Kidney (tissue), 14 donors: ENCODE measurements around the gene TMEM9B. TPM values are rescaled to one million over a fixed set of nuclear protein-coding genes. Genes with fewer than 3 reads are reported as not detected.

Experiments
- DNase-seq, 5 donors: peaks; one replicate each; pipeline ENCODE4 v3.0.0-alpha.2; 2013 to 2020
- FAIRE-seq: peaks from 2 replicates; lab custom pipeline; 2012; peaks lifted over from hg19 to GRCh38; lab: Jason Lieb, UNC
- H3K27ac ChIP-seq, 2 donors: one replicate each; pipeline ENCODE4 v1.7.0; 2013; ENCODE audit warnings: low read depth in 2 of 2, low read length in 2 of 2, inconsistent platforms in 1 of 2
- H3K27me3 ChIP-seq: one replicate; pipeline ENCODE4 v1.7.1; 2013; ENCODE audit warnings: low read length, inconsistent platforms; ENCODE audit not compliant: control insufficient read depth, insufficient read depth
- H3K36me3 ChIP-seq, 3 donors: one replicate each; pipeline versions ENCODE4 v1.7.0 to v1.7.1; 2013; ENCODE audit warnings: low read length in 3 of 3, control low read depth in 1 of 3, inconsistent platforms in 1 of 3; ENCODE audit not compliant: insufficient read depth in 3 of 3, control insufficient read depth in 2 of 3
- H3K4me1 ChIP-seq, 3 donors: one replicate each; pipeline versions ENCODE4 v1.7.0 to v1.7.1; 2013; ENCODE audit warnings: low read length in 3 of 3, inconsistent platforms in 1 of 3, low read depth in 1 of 3; ENCODE audit not compliant: control insufficient read depth in 2 of 3, insufficient read depth in 2 of 3
- H3K4me3 ChIP-seq, 3 donors: one replicate each; pipeline versions ENCODE4 v1.7.0 to v1.8.1; 2013; ENCODE audit warnings: low read length in 3 of 3, control low read depth in 1 of 3, inconsistent platforms in 1 of 3
- H3K9ac ChIP-seq, 3 donors: one replicate each; pipeline versions ENCODE4 v1.7.0 to v1.7.1; 2013; ENCODE audit warnings: low read length in 3 of 3, control low read depth in 1 of 3, inconsistent platforms in 1 of 3
- H3K9me3 ChIP-seq, 3 donors: one replicate each; pipeline versions ENCODE4 v1.7.0 to v1.7.1; 2013; ENCODE audit warnings: low read length in 3 of 3, control low read depth in 1 of 3, inconsistent platforms in 1 of 3; ENCODE audit not compliant: control insufficient read depth in 2 of 3, insufficient read depth in 1 of 3
- intact Hi-C: fragments of 100-400 bp; cut with DNase I; formaldehyde crosslinking; loops from one replicate; pipeline ENCODE4 v1.11.1; 2022
- polyA plus RNA-seq: library from polyadenylated mRNA; stranded (reverse); fragments of 350-450 nt; fragmentation: Illumina TruSeq; extraction: RNeasy Lipid Tissue Mini Kit (QIAGEN cat#74804); gene quantifications from one replicate; pipeline ENCODE4 v1.2.3, GENCODE V29; 2014; ENCODE audit warnings: low read depth, low replicate concordance; ENCODE audit not compliant: insufficient read depth
- total RNA-seq: library from RNA; stranded (reverse); fragmentation: NEBNext Ultra II Directional; extraction: Animal tissue kit (Norgen Biotek cat#: 25700); gene quantifications from one replicate; pipeline ENCODE4 v1.2.1, GENCODE V29; 2021
- TF ChIP-seq, protein P1 (sequence below): IDR thresholded peaks from 3 replicates; pipeline ENCODE4 v1.5.1; 2012; ENCODE audit warnings: mild to moderate bottlenecking, moderate library complexity, borderline replicate concordance; ENCODE audit not compliant: insufficient read depth; ENCODE audit errors: extremely low read depth
- donor health status: control.
- donor health status: control.
- donor health status: control.
- donor health status: control.
- donor health status: control.
- donor health status: DM: yes; HTN: yes; CAD: no.
- donor health status: Normal renal cell carcinoma (clear cell type).

Gene TMEM9B
- total and polyA plus RNA-seq, 2 donors from 2014 or later = 64.4 to 73.0 TPM

DNA sequence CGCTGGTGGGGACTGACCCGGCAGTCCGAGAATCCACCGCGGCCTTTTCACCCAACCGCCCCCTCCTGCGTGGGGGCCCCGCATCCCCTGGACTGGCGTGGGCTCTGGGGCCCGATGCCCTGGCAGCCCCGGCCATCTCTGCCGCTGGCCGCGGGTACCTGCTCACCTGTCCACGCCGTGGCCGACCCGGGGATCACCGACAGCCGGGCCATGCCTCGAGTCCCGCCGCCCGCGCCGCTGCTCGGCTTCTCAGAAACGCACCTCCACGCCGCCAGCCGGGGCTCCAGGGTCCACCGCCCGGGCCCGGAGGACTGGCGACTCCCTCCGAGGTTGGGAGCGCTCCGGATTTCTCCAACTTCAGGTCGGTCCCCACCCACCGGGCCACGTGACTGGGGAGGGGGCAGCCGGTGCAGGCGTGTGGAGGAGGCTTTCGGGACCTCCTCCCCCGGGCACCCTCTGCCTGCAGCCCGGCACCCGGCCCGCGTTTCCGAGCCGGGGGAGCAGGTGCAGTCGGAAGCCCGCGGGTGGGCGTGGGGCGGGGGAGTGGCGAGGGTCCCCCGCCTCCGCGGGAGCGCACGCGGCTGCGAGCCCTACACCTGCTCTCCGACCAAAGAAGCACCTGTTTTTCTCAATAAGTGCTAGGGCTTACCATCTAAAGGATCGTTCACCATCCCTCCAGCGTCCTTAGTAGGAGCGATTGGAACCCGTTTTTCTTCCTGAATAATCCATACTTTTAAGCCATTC is 40.1 kb upstream of the TMEM9B start:
- Histone ChIP-seq H3K27me3 (peaks cover 16% of the 10 kb centered on the region), H3K27ac (no peak overlapping the region), H3K9me3 (no peaks in the 10 kb centered on the region), H3K4me1 (peaks cover 2 to 8% (median 6%) of the 10 kb centered on the region in 3 donors), H3K4me3 (peak overlapping the region in 1 of 3 donors; percentile 32), H3K36me3 (no peaks in the 10 kb centered on the region), H3K9ac (no peak overlapping the region)
- FAIRE-seq (no peak), DNase-seq (peak; percentile 42 to 79 (median 58))
- intact Hi-C loops = no loop called here
- TF ChIP-seq, protein P1, sequence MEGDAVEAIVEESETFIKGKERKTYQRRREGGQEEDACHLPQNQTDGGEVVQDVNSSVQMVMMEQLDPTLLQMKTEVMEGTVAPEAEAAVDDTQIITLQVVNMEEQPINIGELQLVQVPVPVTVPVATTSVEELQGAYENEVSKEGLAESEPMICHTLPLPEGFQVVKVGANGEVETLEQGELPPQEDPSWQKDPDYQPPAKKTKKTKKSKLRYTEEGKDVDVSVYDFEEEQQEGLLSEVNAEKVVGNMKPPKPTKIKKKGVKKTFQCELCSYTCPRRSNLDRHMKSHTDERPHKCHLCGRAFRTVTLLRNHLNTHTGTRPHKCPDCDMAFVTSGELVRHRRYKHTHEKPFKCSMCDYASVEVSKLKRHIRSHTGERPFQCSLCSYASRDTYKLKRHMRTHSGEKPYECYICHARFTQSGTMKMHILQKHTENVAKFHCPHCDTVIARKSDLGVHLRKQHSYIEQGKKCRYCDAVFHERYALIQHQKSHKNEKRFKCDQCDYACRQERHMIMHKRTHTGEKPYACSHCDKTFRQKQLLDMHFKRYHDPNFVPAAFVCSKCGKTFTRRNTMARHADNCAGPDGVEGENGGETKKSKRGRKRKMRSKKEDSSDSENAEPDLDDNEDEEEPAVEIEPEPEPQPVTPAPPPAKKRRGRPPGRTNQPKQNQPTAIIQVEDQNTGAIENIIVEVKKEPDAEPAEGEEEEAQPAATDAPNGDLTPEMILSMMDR = no peak

DNA sequence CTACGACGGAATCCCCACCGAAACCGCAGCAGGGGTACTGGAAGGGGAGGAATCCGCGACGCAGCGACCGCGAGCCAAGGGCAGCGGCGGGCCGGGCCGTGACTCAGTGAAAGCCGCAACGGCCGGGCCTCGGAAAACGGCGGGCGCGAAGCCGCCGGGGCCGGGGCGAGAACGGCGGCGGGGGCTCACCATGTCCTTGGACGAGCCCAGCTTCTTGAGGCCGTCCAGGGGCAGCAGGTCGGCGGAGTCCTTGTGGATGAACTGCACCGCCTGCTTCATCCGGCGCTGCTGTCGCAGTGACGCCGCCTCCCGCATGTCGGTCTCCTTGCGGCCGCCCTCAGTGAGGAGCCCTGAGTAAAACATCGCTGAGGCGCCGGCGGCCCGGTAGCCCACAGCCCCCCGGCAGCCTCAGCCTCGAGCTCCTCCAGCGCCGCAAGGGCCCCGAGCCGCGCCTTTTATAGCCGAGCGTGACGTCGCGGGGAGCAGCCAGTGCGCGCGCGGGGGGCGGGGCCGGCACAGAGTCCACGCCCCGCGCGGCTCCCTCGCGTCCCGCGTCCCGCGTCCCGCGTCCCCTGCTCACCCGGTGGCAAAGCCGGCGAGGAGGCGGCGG is 39.4 kb upstream of the TMEM9B start, which contains the start of gene NRIP3:
TSS of gene NRIP3 (minus strand) at position 429 of the 610 bp plus-strand sequence. CDS start at position 363, 66 bp downstream.
- Histone ChIP-seq H3K4me3 (peak within 1 kb of the TSS in 2 of 3 donors; percentile 12 to 32), H3K27me3 (peaks cover 16% of the 10 kb centered on the region), H3K27ac (no peak within 1 kb of the TSS), H3K9me3 (no peaks in the 10 kb centered on the region), H3K36me3 (no peaks in the 10 kb centered on the region), H3K9ac (no peak within 1 kb of the TSS), H3K4me1 (peaks cover 2 to 8% (median 6%) of the 10 kb centered on the region in 3 donors)
- TF ChIP-seq, protein P1 = no peak
- FAIRE-seq = no peak
- peak; percentile 72 to 89 (median 80) for DNase-seq
- intact Hi-C loops = no loop called here

DNA sequence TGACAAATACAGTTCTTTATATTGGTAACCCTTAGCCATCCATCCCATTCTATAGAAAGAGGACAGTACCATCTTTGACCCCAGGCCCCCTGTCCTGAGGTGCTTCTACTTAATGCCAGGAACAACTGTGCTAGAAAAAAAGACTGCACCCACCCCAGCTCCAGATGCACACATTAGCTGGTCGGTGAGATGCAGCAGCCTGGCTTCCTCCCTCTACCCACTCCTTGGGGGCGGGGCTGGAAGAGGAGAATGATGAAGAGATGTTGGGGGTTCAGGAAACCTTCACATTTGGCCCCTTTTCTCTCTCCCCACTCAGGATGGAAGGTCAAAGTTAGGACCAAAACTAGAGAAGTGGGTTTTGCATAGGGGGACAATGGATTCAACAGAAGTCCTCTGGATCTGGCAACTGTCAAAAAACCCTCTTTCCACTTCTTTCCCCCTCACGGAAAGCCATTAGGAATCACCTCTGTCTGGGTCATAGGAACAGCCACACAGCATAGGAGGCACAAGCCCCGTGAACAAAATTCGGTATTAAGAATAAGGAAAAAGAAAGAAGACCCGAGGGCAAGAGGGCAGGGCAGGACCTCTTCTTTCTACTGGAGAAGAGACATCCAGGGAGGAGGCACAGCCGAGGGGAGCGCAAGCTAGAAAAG is 38.8 kb upstream of the TMEM9B start:
- intact Hi-C loops = no loop called here
- peak in 1 of 5 donors; percentile 19 for DNase-seq
- no peak overlapping the region for H3K27ac ChIP-seq
- no peaks in the 10 kb centered on the region for H3K36me3 ChIP-seq
- H3K9me3 ChIP-seq = no peaks in the 10 kb centered on the region
- H3K9ac ChIP-seq = no peak overlapping the region
- TF ChIP-seq, protein P1 = no peak
- FAIRE-seq = no peak
- peaks cover 2 to 8% (median 6%) of the 10 kb centered on the region in 3 donors for H3K4me1 ChIP-seq
- peaks cover 16% of the 10 kb centered on the region for H3K27me3 ChIP-seq
- peak overlapping the region in 2 of 3 donors; percentile 12 to 32 for H3K4me3 ChIP-seq
